Measurements from ENCODE around the gene SCARF1. TPM values are rescaled to one million over a fixed set of nuclear protein-coding genes. Genes with fewer than 3 reads are reported as not detected.

The SCARF1 gene
- total RNA-seq, 1 experiment from 2014 or later, result 2.2 TPM

GRCh38 chr17:1684378-1685189 is 39.1 kb upstream of the SCARF1 start, which contains the start of gene PRPF8:
Gene PRPF8, minus strand, starts transcription at chr17:1684867. Its CDS starts 296 bp downstream, at chr17:1684571.
- Histone ChIP-seq H4K20me1 (ENCODE audit: insufficient read depth) (peaks cover 34% of the 10 kb centered on the region), H3K79me2 (ENCODE audit: low read depth) (peaks cover 45% of the 10 kb centered on the region), H3K9me2 (ENCODE audit: insufficient read depth) (no peaks in the 10 kb centered on the region), H2AFZ (peak within 1 kb of the TSS; percentile 88), H3K27ac (peak within 1 kb of the TSS; percentile 59), H3K36me3 (ENCODE audit: low read depth) (peaks cover 39% of the 10 kb centered on the region), H3K4me3 (peak within 1 kb of the TSS; percentile 77), H3K9me3 (ENCODE audit: insufficient read depth, low read depth) (no peaks in the 10 kb centered on the region), H3K4me2 (peak within 1 kb of the TSS; percentile 82), H3K27me3 (ENCODE audit: insufficient read depth, low read depth) (no peaks in the 10 kb centered on the region), H3K4me1 (replicated peaks; ENCODE audit: insufficient read depth) (peaks cover 29% of the 10 kb centered on the region), H3F3A (ENCODE audit: insufficient read depth, low read depth) (peaks cover 36% of the 10 kb centered on the region)
- no TSS peak for BruUV-seq (replicated peaks)
- TF ChIP-seq EZH2 (IDR thresholded peaks at IDR 0.05; ENCODE audit: low read depth) (no peak), CTCF (conservative IDR thresholded peaks at IDR 0.05) (no peak)
- peak; percentile 93 to 99 for DNase-seq
- ChIA-PET POLR2A (ENCODE audit: unreplicated experiment) (interaction anchor here (0.6 to 1.5 kb wide), 5 partner anchors 15 to 652 kb away, joined by 3 to 26 read pairs (median 5); no protein-coding TSS in a partner anchor), CTCF (interaction anchor here (1.0 to 1.9 kb wide), 2 partner anchors 25 to 29 kb away, joined by 3 to 8 read pairs; no protein-coding TSS in a partner anchor)
- intact Hi-C loops (cut with micrococcal nuclease; ENCODE audit: unreplicated experiment), result loop anchor here (1.0 kb wide), 1 partner anchor 33 kb away; no protein-coding TSS in a partner anchor

- Histone ChIP-seq H3F3A (ENCODE audit: insufficient read depth, low read depth) (peaks cover 40% of the 10 kb centered on the region), H3K27me3 (ENCODE audit: insufficient read depth, low read depth) (no peaks in the 10 kb centered on the region), H3K4me2 (peak overlapping the region; percentile 82), H3K9me3 (ENCODE audit: insufficient read depth, low read depth) (no peaks in the 10 kb centered on the region), H3K4me1 (replicated peaks; ENCODE audit: insufficient read depth) (peaks cover 29% of the 10 kb centered on the region), H3K79me2 (ENCODE audit: low read depth) (peaks cover 49% of the 10 kb centered on the region), H3K36me3 (ENCODE audit: low read depth) (peaks cover 51% of the 10 kb centered on the region), H4K20me1 (ENCODE audit: insufficient read depth) (peaks cover 45% of the 10 kb centered on the region), H3K4me3 (peak overlapping the region; percentile 77), H2AFZ (no peak overlapping the region), H3K9me2 (ENCODE audit: insufficient read depth) (no peaks in the 10 kb centered on the region), H3K27ac (no peak overlapping the region)
- POLR2A ChIA-PET (ENCODE audit: unreplicated experiment), result interaction anchor here (0.5 kb wide), 1 partner anchor 132 kb away, joined by 12 read pairs; no protein-coding TSS in a partner anchor
- intact Hi-C loops (cut with micrococcal nuclease; ENCODE audit: unreplicated experiment), result no loop called here
- TSS peak; percentile 37 for BruUV-seq (replicated peaks)
- TF ChIP-seq EZH2 (IDR thresholded peaks at IDR 0.05; ENCODE audit: low read depth), result no peak
- TF ChIP-seq CTCF (conservative IDR thresholded peaks at IDR 0.05), result no peak
- DNase-seq, result no peak
- CTCF ChIA-PET, result interaction anchor here (0.7 to 1.9 kb wide), 3 partner anchors 30 to 141 kb away, joined by 3 to 8 read pairs (median 5); no protein-coding TSS in a partner anchor
Measured at GRCh38 chr17:1683459-1683858, 37.9 kb upstream of the SCARF1 start.

- H3K36me3 ChIP-seq (ENCODE audit: low read depth), result peaks cover 82% of the 10 kb centered on the region
- DNase-seq, result no peak
- intact Hi-C loops (cut with micrococcal nuclease; ENCODE audit: unreplicated experiment), result no loop called here
Measured at GRCh38 chr17:1676401-1676800, 30.9 kb upstream of the SCARF1 start.

More at GRCh38 chr17:1676401-1676800, 30.9 kb upstream of the SCARF1 start:
- Histone ChIP-seq H3K27me3 (ENCODE audit: insufficient read depth, low read depth) (no peaks in the 10 kb centered on the region), H3K9me2 (ENCODE audit: insufficient read depth) (no peaks in the 10 kb centered on the region), H3K79me2 (ENCODE audit: low read depth) (peaks cover 23% of the 10 kb centered on the region; the same call in 1 of the 2 replicates), H3K4me3 (no peak overlapping the region), H3K4me2 (no peak overlapping the region), H3K9me3 (ENCODE audit: insufficient read depth, low read depth) (no peaks in the 10 kb centered on the region), H3K4me1 (replicated peaks; ENCODE audit: insufficient read depth) (no peaks in the 10 kb centered on the region), H2AFZ (no peak overlapping the region), H3F3A (ENCODE audit: insufficient read depth, low read depth) (peaks cover 38% of the 10 kb centered on the region), H3K27ac (no peak overlapping the region), H4K20me1 (ENCODE audit: insufficient read depth) (peaks cover 28% of the 10 kb centered on the region; the same call in 1 of the 2 replicates)
- no peak for TF ChIP-seq CTCF (conservative IDR thresholded peaks at IDR 0.05)
- TF ChIP-seq EZH2 (IDR thresholded peaks at IDR 0.05; ENCODE audit: low read depth), result no peak
- no TSS peak for BruUV-seq (replicated peaks)
- POLR2A ChIA-PET (ENCODE audit: unreplicated experiment), result no interaction called here
- CTCF ChIA-PET, result interaction anchor here (0.6 kb wide), 1 partner anchor 10 kb away, joined by 4 read pairs; no protein-coding TSS in a partner anchor
